H1 (cell line): ENCODE data around the gene HS3ST5. TPM values are rescaled to one million over a fixed set of nuclear protein-coding genes. Genes with fewer than 3 reads are reported as not detected.

Experiments used
- CTCF ChIA-PET: fragments of 300-600 bp; sonication (Branson Sonifier 250); formaldehyde crosslinking; loops from one replicate; lab custom pipeline; 2021; ENCODE audit not compliant: partially characterized antibody; lab: Charles Lee
- POLR2A ChIA-PET: fragments of 300-600 bp; sonication (Branson Sonifier 250); formaldehyde crosslinking; loops from one replicate; lab custom pipeline; 2021; ENCODE audit warnings: inconsistent platforms; ENCODE audit not compliant: partially characterized antibody; lab: Charles Lee
- DNase-seq, 2 experiments: peaks; one replicate each; pipeline versions ENCODE4 v3.0.0 to v3.0.0-alpha.2; 2010 to 2022; ENCODE audit warnings: low spot score in 2 of 2, low read depth in 1 of 2, mixed read lengths in 1 of 2
- FAIRE-seq: peaks from 2 replicates; lab custom pipeline; 2011; peaks lifted over from hg19 to GRCh38; lab: Jason Lieb, UNC
- H2AFZ ChIP-seq: 2 replicates; pipeline ENCODE4 v1.8.1; 2012; ENCODE audit warnings: low read length, inconsistent platforms
- H2AK5ac ChIP-seq: 2 replicates; pipeline ENCODE4 v1.6.1; 2013; ENCODE audit warnings: low read depth, low read length
- H2BK120ac ChIP-seq: replicated peaks from 2 replicates; pipeline ENCODE3; 2013; ENCODE audit warnings: low read depth, low read length, inconsistent platforms
- H2BK12ac ChIP-seq: 2 replicates; pipeline ENCODE4 v1.6.1; 2013; ENCODE audit warnings: low read depth, low read length
- H2BK15ac ChIP-seq: 2 replicates; pipeline ENCODE4 v1.6.1; 2013; ENCODE audit warnings: low read length
- H2BK20ac ChIP-seq: 2 replicates; pipeline ENCODE4 v1.6.1; 2013; ENCODE audit warnings: low read length
- H2BK5ac ChIP-seq: 2 replicates; pipeline ENCODE4 v1.6.1; 2013; ENCODE audit warnings: low read depth, low read length
- H3K14ac ChIP-seq: 2 replicates; pipeline ENCODE4 v1.6.1; 2013; ENCODE audit warnings: inconsistent platforms; ENCODE audit not compliant: insufficient read length
- H3K18ac ChIP-seq: 2 replicates; pipeline ENCODE4 v1.6.1; 2013; ENCODE audit warnings: low read length; ENCODE audit errors: extremely low read depth
- H3K23ac ChIP-seq: 2 replicates; pipeline ENCODE4 v1.6.1; 2013; ENCODE audit warnings: inconsistent platforms; ENCODE audit not compliant: insufficient read length
- H3K23me2 ChIP-seq: 2 replicates; pipeline ENCODE4 v1.6.1; 2013; ENCODE audit warnings: low read depth, low read length
- H3K27ac ChIP-seq: 2 replicates; pipeline ENCODE4 v1.6.1; 2011; ENCODE audit warnings: low read depth, low read length, inconsistent platforms
- H3K27me3 ChIP-seq, 4 experiments: replicated peaks in 1 of 4; 1 replicate in 1 of 4; 2 replicates in 3 of 4; pipeline versions ENCODE4 v1.6.1 to v1.8.1; 2011 to 2013; ENCODE audit warnings: low read length in 3 of 4, mild to moderate bottlenecking in 3 of 4, inconsistent platforms in 2 of 4, mixed read lengths in 2 of 4, moderate library complexity in 1 of 4; ENCODE audit not compliant: control insufficient read depth in 3 of 4, insufficient read depth in 3 of 4; ENCODE audit errors: extremely low read depth in 1 of 4
- H3K36me3 ChIP-seq, 4 experiments: 2 replicates each; pipeline versions ENCODE4 v1.6.1 to v1.8.1; 2011 to 2013; ENCODE audit warnings: mild to moderate bottlenecking in 4 of 4, low read length in 3 of 4, moderate library complexity in 2 of 4, control low read depth in 1 of 4, inconsistent platforms in 1 of 4; ENCODE audit not compliant: insufficient read depth in 4 of 4, control insufficient read depth in 2 of 4
- H3K4ac ChIP-seq: replicated peaks from 2 replicates; pipeline ENCODE3; 2013; ENCODE audit warnings: low read length, low read depth, mixed read lengths, inconsistent platforms; ENCODE audit not compliant: insufficient read length
- H3K4me1 ChIP-seq, 4 experiments: replicated peaks in 1 of 4; 1 replicate in 1 of 4; 2 replicates in 3 of 4; pipeline versions ENCODE4 v1.6.1 to v1.8.1; 2011 to 2013; ENCODE audit warnings: low read length in 3 of 4, inconsistent platforms in 2 of 4, mixed read lengths in 1 of 4; ENCODE audit not compliant: insufficient read depth in 4 of 4, control insufficient read depth in 3 of 4
- H3K4me2 ChIP-seq, 2 experiments: 2 replicates each; pipeline versions ENCODE4 v1.6.1 to v1.8.1; 2011 to 2013; ENCODE audit warnings: low read depth in 2 of 2, low read length in 2 of 2, control low read depth in 1 of 2, inconsistent platforms in 1 of 2, mild to moderate bottlenecking in 1 of 2; ENCODE audit not compliant: insufficient read depth in 1 of 2
- H3K4me3 ChIP-seq, 4 experiments: fragments of 200-600, 300-600 bp in 1 of 4; sonication (generic), shearing (Covaris generic), sonication (Bioruptor Twin) in 1 of 4; 2 replicates each; pipeline versions ENCODE4 v1.5.1 to v1.8.1; 2011 to 2016; ENCODE audit warnings: low read length in 4 of 4, low read depth in 3 of 4, control low read depth in 2 of 4, inconsistent platforms in 2 of 4, mild to moderate bottlenecking in 2 of 4, mixed read lengths in 1 of 4, moderate library complexity in 1 of 4; ENCODE audit not compliant: insufficient read depth in 2 of 4; ENCODE audit errors: extremely low read depth in 1 of 4
- H3K56ac ChIP-seq: replicated peaks from 2 replicates; pipeline ENCODE3; 2013; ENCODE audit warnings: low read depth, mild to moderate bottlenecking, mixed read lengths, low read length, inconsistent platforms; ENCODE audit not compliant: insufficient read length
- H3K79me1 ChIP-seq: 2 replicates; pipeline ENCODE4 v1.6.1; 2013; ENCODE audit warnings: low read depth, low read length, control low read depth
- H3K79me2 ChIP-seq, 2 experiments: 2 replicates each; pipeline versions ENCODE4 v1.6.1 to v1.8.1; 2012 to 2013; ENCODE audit warnings: low read length in 2 of 2, mild to moderate bottlenecking in 2 of 2, inconsistent platforms in 1 of 2; ENCODE audit not compliant: insufficient read depth in 2 of 2, control insufficient read depth in 1 of 2
- H3K9ac ChIP-seq, 4 experiments: replicated peaks in 1 of 4; 1 replicate in 1 of 4; 2 replicates in 3 of 4; pipeline versions ENCODE4 v1.6.1 to v1.8.1; 2011 to 2013; ENCODE audit warnings: low read depth in 3 of 4, low read length in 3 of 4, control low read depth in 2 of 4, mild to moderate bottlenecking in 2 of 4, moderate library complexity in 2 of 4, inconsistent platforms in 1 of 4; ENCODE audit errors: extremely low read depth in 1 of 4
- H3K9me3 ChIP-seq, 2 experiments: 2 replicates each; pipeline versions ENCODE4 v1.6.1 to v1.8.1; 2012 to 2013; ENCODE audit warnings: mild to moderate bottlenecking in 2 of 2, moderate library complexity in 2 of 2, control low read depth in 1 of 2, inconsistent platforms in 1 of 2, low read depth in 1 of 2, low read length in 1 of 2, mixed read lengths in 1 of 2; ENCODE audit not compliant: insufficient read depth in 2 of 2
- H4K20me1 ChIP-seq, 2 experiments: replicated peaks in 1 of 2; 2 replicates each; pipeline versions ENCODE3 to v1.8.1; 2011 to 2013; ENCODE audit warnings: inconsistent platforms in 2 of 2, low read length in 2 of 2, mild to moderate bottlenecking in 1 of 2; ENCODE audit not compliant: insufficient read depth in 2 of 2, control insufficient read depth in 1 of 2
- H4K5ac ChIP-seq: 2 replicates; pipeline ENCODE4 v1.6.1; 2013; ENCODE audit warnings: low read length, low read depth, mixed read lengths, inconsistent platforms; ENCODE audit not compliant: insufficient read length
- H4K8ac ChIP-seq: 2 replicates; pipeline ENCODE4 v1.8.0; 2013; ENCODE audit warnings: mild to moderate bottlenecking, moderate library complexity, low read length, inconsistent platforms; ENCODE audit not compliant: insufficient read depth; ENCODE audit errors: extremely low read depth
- H4K91ac ChIP-seq: replicated peaks from 2 replicates; pipeline ENCODE3; 2013; ENCODE audit warnings: low read length, mixed read lengths, inconsistent platforms; ENCODE audit not compliant: insufficient read length
- ASH2L ChIP-seq: fragments of 200-600, 300-600 bp; sonication (generic); IDR thresholded peaks from one replicate; pipeline ENCODE4 v1.7.1; 2017; ENCODE audit warnings: low read length
- BACH1 ChIP-seq: IDR thresholded peaks from 2 replicates; pipeline ENCODE4 v1.6.1; 2012; ENCODE audit warnings: low read length, improper control_type of control experiment
- POLR2AphosphoS5 ChIP-seq: IDR thresholded peaks from 2 replicates; pipeline ENCODE4 v1.6.1; 2011; ENCODE audit warnings: low read depth, low read length
- WGBS, 2 experiments: shearing (Covaris generic) in 1 of 2; methylation state at CpG; one replicate each; pipeline versions ENCODE4 v1.1.6 to v1.1.7; 2013 to 2015; ENCODE audit warnings: low lambda C conversion rate in 2 of 2, mixed read lengths in 2 of 2, inconsistent platforms in 1 of 2, low coverage in 1 of 2, missing lambda C conversion rate in 1 of 2; ENCODE audit not compliant: insufficient replicate concordance in 2 of 2, insufficient coverage in 1 of 2, insufficient read length in 1 of 2; ENCODE audit errors: extremely low coverage in 1 of 2, missing lambda C conversion rate in 1 of 2; 5-methylcytosine and 5-hydroxymethylcytosine counted together
- polyA plus RNA-seq, 7 experiments: library from polyadenylated mRNA; depleted of rRNA in 3 of 7; stranded (reverse) in 5 of 7; unstranded in 2 of 7; fragments of >200 nt in 5 of 7; fragments of 200-250 nt in 2 of 7; gene quantifications; 1 replicate in 5 of 7; 2 replicates in 1 of 7; 4 replicates in 1 of 7; pipeline versions ENCODE4 v1.2.1 to v1.2.3, GENCODE V29; 2011 to 2013; ENCODE audit warnings: missing spikeins in 2 of 7, mixed read lengths in 2 of 7
- total RNA-seq: library from RNA; stranded (reverse); fragmentation: NEBNext Ultra II Directional; extraction: Animal tissue kit (Norgen Biotek cat#: 25700); gene quantifications from 2 replicates; pipeline ENCODE4 v1.2.1, GENCODE V29; 2021
- TF ChIP-seq, protein P1 (sequence below): IDR thresholded peaks from 2 replicates; pipeline ENCODE4 v1.6.1; 2011; ENCODE audit warnings: low read length, improper control_type of control experiment

Gene HS3ST5
- total and polyA plus RNA-seq, 2 of the 8 experiments (the other 6 are each of a cell fraction or from before 2014, with no cell fraction given) = 1.2 to 9.9 TPM

DNA sequence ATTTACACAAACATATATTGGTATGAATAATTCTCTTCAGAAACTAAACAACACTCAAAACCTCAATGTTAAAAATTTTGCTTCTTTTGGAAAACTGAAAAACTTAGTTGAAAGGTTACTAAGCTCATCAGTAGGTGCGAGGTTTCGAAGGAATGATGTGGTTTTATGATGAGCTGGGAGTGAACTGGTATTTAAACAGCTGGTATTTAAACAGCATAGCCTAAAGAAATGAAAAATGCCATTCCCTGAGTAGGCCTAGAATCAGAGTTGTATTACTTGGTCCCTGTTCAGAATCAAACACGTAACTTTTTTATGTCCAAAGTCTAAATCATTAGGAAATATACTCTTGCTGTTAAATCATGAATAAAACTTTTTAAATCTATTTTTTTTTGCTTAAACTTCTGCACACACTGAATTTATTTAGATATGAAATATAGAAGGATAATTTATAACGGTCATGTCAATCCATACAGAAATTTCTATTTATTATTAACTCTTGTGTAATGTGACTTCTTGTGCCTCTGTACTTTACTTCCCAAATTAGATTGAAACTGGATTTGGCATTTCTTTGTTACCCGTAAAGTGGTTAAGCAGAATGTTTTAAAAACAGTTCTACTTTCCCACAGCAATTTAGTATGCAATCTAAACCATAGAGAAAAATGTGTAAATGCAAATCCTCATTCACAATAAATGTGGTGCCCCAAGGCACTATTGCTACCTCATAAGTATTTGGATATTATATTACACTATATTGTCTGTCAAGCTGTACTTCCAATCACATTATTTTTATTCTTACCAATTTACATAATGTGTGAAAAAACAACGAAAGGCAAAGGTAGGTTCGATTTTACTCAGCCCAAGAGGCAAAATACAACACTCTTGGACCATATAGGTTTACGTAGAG lies 124.1 kb downstream of the HS3ST5 start:
- ChIA-PET CTCF (interaction anchor here (1.1 kb wide), 1 partner anchor 10 kb away, joined by 4 read pairs; no protein-coding TSS in a partner anchor), POLR2A (no interaction called here)
- H4K91ac ChIP-seq = no peak overlapping the region
- H2BK5ac ChIP-seq = no peak overlapping the region
- peaks cover 0 to 8% (median 0%) of the 10 kb centered on the region in 4 experiments; a peak in 1 of 8 replicates for H3K36me3 ChIP-seq
- no peak overlapping the region for H3K18ac ChIP-seq
- H3K23me2 ChIP-seq = no peaks in the 10 kb centered on the region
- no peak overlapping the region for H3K56ac ChIP-seq
- H2AK5ac ChIP-seq = no peak overlapping the region
- H3K9ac ChIP-seq = no peak overlapping the region
- H2BK120ac ChIP-seq = no peak overlapping the region
- no peak overlapping the region for H3K4me3 ChIP-seq
- WGBS, 2 experiments = 88% methylated on average over 8 of the region's 8 CpGs; no CpG with 5 or more reads in 1 of the 2 experiments
- no peak overlapping the region for H2AFZ ChIP-seq
- no peak for DNase-seq
- H3K9me3 ChIP-seq = no peaks in the 10 kb centered on the region
- H4K8ac ChIP-seq = no peak overlapping the region
- H2BK12ac ChIP-seq = no peak overlapping the region
- no peak overlapping the region for H3K4ac ChIP-seq
- H3K14ac ChIP-seq = no peak overlapping the region
- no peak overlapping the region for H3K27ac ChIP-seq
- H3K27me3 ChIP-seq = no peaks in the 10 kb centered on the region
- H3K79me1 ChIP-seq = no peaks in the 10 kb centered on the region
- H3K4me2 ChIP-seq = no peak overlapping the region
- no peak overlapping the region for H4K5ac ChIP-seq
- no peak overlapping the region for H2BK20ac ChIP-seq
- peaks cover 0 to 4% (median 0%) of the 10 kb centered on the region in 4 experiments; a peak in 1 of 7 replicates for H3K4me1 ChIP-seq
- H3K79me2 ChIP-seq = no peaks in the 10 kb centered on the region
- no peak overlapping the region for H3K23ac ChIP-seq
- no peak overlapping the region for H2BK15ac ChIP-seq
- no peak for FAIRE-seq
- no peaks in the 10 kb centered on the region for H4K20me1 ChIP-seq
- TF ChIP-seq BACH1 (no peak), POLR2AphosphoS5 (no peak), ASH2L (no peak)
- TF ChIP-seq, protein P1, sequence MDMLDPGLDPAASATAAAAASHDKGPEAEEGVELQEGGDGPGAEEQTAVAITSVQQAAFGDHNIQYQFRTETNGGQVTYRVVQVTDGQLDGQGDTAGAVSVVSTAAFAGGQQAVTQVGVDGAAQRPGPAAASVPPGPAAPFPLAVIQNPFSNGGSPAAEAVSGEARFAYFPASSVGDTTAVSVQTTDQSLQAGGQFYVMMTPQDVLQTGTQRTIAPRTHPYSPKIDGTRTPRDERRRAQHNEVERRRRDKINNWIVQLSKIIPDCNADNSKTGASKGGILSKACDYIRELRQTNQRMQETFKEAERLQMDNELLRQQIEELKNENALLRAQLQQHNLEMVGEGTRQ = no peak
